OCI-LY1 (cell line): ENCODE results near the gene ANGPTL8.

Experiments used
- CTCF ChIP-seq: fragments of 200-600 bp; sonication (generic), shearing (Covaris generic); IDR thresholded peaks from 2 replicates; pipeline ENCODE4 v1.5.1; 2017; ENCODE audit warnings: mild to moderate bottlenecking, antibody characterized with exemption, low read length, moderate library complexity, mixed read lengths
- EZH2 ChIP-seq: fragments of 200-600 bp; sonication (generic), shearing (Covaris generic); IDR thresholded peaks from 2 replicates; pipeline ENCODE4 v1.8.0; 2017; ENCODE audit warnings: borderline replicate concordance, mixed run types, mild to moderate bottlenecking, antibody characterized with exemption, low read length, moderate library complexity, mixed read lengths

- no peak for TF ChIP-seq CTCF
- TF ChIP-seq EZH2: no peak
These were observed 6.9 kb upstream of the ANGPTL8 start for GRCh38 chr19:11232555-11232954.
